IPS-20b (cell line): ENCODE measurements around the gene ALS2CL.

Experiments
- H3K27ac ChIP-seq: one replicate; pipeline ENCODE4 v1.5.1; 2013; ENCODE audit warnings: low read length
- H3K27me3 ChIP-seq: 2 replicates; pipeline ENCODE4 v1.6.1; 2013; ENCODE audit warnings: mild to moderate bottlenecking, low read length, inconsistent platforms; ENCODE audit not compliant: insufficient read depth
- H3K36me3 ChIP-seq: 2 replicates; pipeline ENCODE4 v1.6.1; 2013; ENCODE audit warnings: low read depth, mild to moderate bottlenecking, inconsistent platforms, low read length, moderate library complexity; ENCODE audit not compliant: insufficient read depth
- H3K4me1 ChIP-seq: 2 replicates; pipeline ENCODE4 v1.6.1; 2013; ENCODE audit warnings: mild to moderate bottlenecking, control low read depth, inconsistent platforms, low read length, moderate library complexity; ENCODE audit not compliant: insufficient read depth
- H3K4me3 ChIP-seq: 2 replicates; pipeline ENCODE4 v1.5.1; 2013; ENCODE audit warnings: mild to moderate bottlenecking, low read length, inconsistent platforms
- H3K9ac ChIP-seq: 2 replicates; pipeline ENCODE4 v1.6.1; 2013; ENCODE audit warnings: low read depth, mild to moderate bottlenecking, inconsistent platforms, low read length, moderate library complexity
- H3K9me3 ChIP-seq: 2 replicates; pipeline ENCODE4 v1.6.1; 2013; ENCODE audit warnings: mild to moderate bottlenecking, low read depth, low read length, inconsistent platforms; ENCODE audit not compliant: insufficient read depth

ALS2CL gene

GRCh38 chr3:46680298-46680826, 13.1 kb downstream of the ALS2CL start:
- H3K27ac ChIP-seq: no peak overlapping the region
- no peak overlapping the region for H3K9ac ChIP-seq
- H3K4me3 ChIP-seq: no peak overlapping the region
- H3K9me3 ChIP-seq: no peaks in the 10 kb centered on the region
- H3K27me3 ChIP-seq: no peaks in the 10 kb centered on the region
- H3K4me1 ChIP-seq: no peaks in the 10 kb centered on the region
- no peaks in the 10 kb centered on the region for H3K36me3 ChIP-seq

GRCh38 chr3:46679681-46680080, 13.8 kb downstream of the ALS2CL start:
- H3K27me3 ChIP-seq: no peaks in the 10 kb centered on the region
- H3K4me1 ChIP-seq: no peaks in the 10 kb centered on the region
- H3K4me3 ChIP-seq: no peak overlapping the region
- no peaks in the 10 kb centered on the region for H3K9me3 ChIP-seq
- H3K36me3 ChIP-seq: no peaks in the 10 kb centered on the region
- no peak overlapping the region for H3K9ac ChIP-seq
- no peak overlapping the region for H3K27ac ChIP-seq

- Histone ChIP-seq H3K27me3 (no peaks in the 10 kb centered on the region), H3K4me3 (no peak overlapping the region), H3K9me3 (no peaks in the 10 kb centered on the region), H3K27ac (no peak overlapping the region), H3K36me3 (no peaks in the 10 kb centered on the region), H3K9ac (no peak overlapping the region), H3K4me1 (no peaks in the 10 kb centered on the region)
Measured at GRCh38 chr3:46678280-46678679, 15.2 kb downstream of the ALS2CL start.

GRCh38 chr3:46677411-46677726, 16.1 kb downstream of the ALS2CL start:
- Histone ChIP-seq H3K9ac (no peak overlapping the region), H3K27me3 (no peaks in the 10 kb centered on the region), H3K27ac (no peak overlapping the region), H3K4me1 (no peaks in the 10 kb centered on the region), H3K4me3 (no peak overlapping the region), H3K9me3 (no peaks in the 10 kb centered on the region), H3K36me3 (no peaks in the 10 kb centered on the region)

- Histone ChIP-seq H3K4me3 (no peak overlapping the region), H3K27me3 (no peaks in the 10 kb centered on the region), H3K36me3 (no peaks in the 10 kb centered on the region), H3K27ac (no peak overlapping the region), H3K9ac (no peak overlapping the region), H3K4me1 (no peaks in the 10 kb centered on the region), H3K9me3 (no peaks in the 10 kb centered on the region)
Measured at GRCh38 chr3:46676601-46677410, 16.7 kb downstream of the ALS2CL start.

- Histone ChIP-seq H3K4me1 (no peaks in the 10 kb centered on the region), H3K36me3 (no peaks in the 10 kb centered on the region), H3K9ac (no peak overlapping the region), H3K27ac (no peak overlapping the region), H3K4me3 (no peak overlapping the region), H3K9me3 (no peaks in the 10 kb centered on the region), H3K27me3 (no peaks in the 10 kb centered on the region)
Measured at GRCh38 chr3:46675843-46676567, 17.5 kb downstream of the ALS2CL start.

GRCh38 chr3:46675426-46675825, 18.1 kb downstream of the ALS2CL start:
- Histone ChIP-seq H3K9ac (no peak overlapping the region), H3K27me3 (no peaks in the 10 kb centered on the region), H3K9me3 (no peaks in the 10 kb centered on the region), H3K36me3 (no peaks in the 10 kb centered on the region), H3K4me1 (no peaks in the 10 kb centered on the region), H3K27ac (no peak overlapping the region), H3K4me3 (no peak overlapping the region)

- H3K36me3 ChIP-seq: no peaks in the 10 kb centered on the region
- H3K27ac ChIP-seq: no peak overlapping the region
- H3K27me3 ChIP-seq: no peaks in the 10 kb centered on the region
- H3K4me3 ChIP-seq: no peak overlapping the region
- no peak overlapping the region for H3K9ac ChIP-seq
- H3K9me3 ChIP-seq: no peaks in the 10 kb centered on the region
- no peaks in the 10 kb centered on the region for H3K4me1 ChIP-seq
Measured at GRCh38 chr3:46674031-46674845, 19.2 kb downstream of the ALS2CL start.

- Histone ChIP-seq H3K9ac (no peak overlapping the region), H3K27ac (no peak overlapping the region), H3K27me3 (no peaks in the 10 kb centered on the region), H3K4me1 (no peaks in the 10 kb centered on the region), H3K9me3 (no peaks in the 10 kb centered on the region), H3K36me3 (no peaks in the 10 kb centered on the region), H3K4me3 (no peak overlapping the region)
Measured at GRCh38 chr3:46673151-46674030, 20.1 kb downstream of the ALS2CL start.

- H3K4me3 ChIP-seq: no peak overlapping the region
- H3K36me3 ChIP-seq: no peaks in the 10 kb centered on the region
- no peaks in the 10 kb centered on the region for H3K4me1 ChIP-seq
- H3K27ac ChIP-seq: no peak overlapping the region
- no peaks in the 10 kb centered on the region for H3K27me3 ChIP-seq
- no peaks in the 10 kb centered on the region for H3K9me3 ChIP-seq
- no peak overlapping the region for H3K9ac ChIP-seq
Measured at GRCh38 chr3:46672349-46672695, 21.2 kb downstream of the ALS2CL start.
